IMR-90 (cell line): ENCODE measurements around the gene CADM4. TPM values are rescaled to one million over a fixed set of nuclear protein-coding genes. Genes with fewer than 3 reads are reported as not detected.

ENCODE experiments used
- ATAC-seq: fragments of 200-7000 bp; cut with Tn5 transposase; 2 replicates; pipeline ENCODE4 v1.9.1; 2020; ENCODE audit warnings: low read depth, mild to moderate bottlenecking, moderate library complexity
- BruUV-seq: library from RNA; stranded (reverse); fragments of 400-500 nt; replicated peaks from 2 replicates; lab custom pipeline; 2021; lab: Mats Ljungman, UMichigan
- CTCF ChIA-PET: fragments of 300-600 bp; formaldehyde crosslinking; extraction: SDS; loops from one replicate; lab custom pipeline; 2021; ENCODE audit warnings: antibody characterized with exemption; lab: Yijun Ruan, JAX
- POLR2A ChIA-PET: fragments of 300-600 bp; sonication (Branson Sonifier 250); formaldehyde crosslinking; loops from one replicate; lab custom pipeline; 2022; ENCODE audit warnings: antibody characterized with exemption; ENCODE audit not compliant: unreplicated experiment; lab: Charles Lee
- DNase-seq: peaks from one replicate; pipeline ENCODE4 v3.0.0; 2013
- H2AFZ ChIP-seq: replicated peaks from 2 replicates; pipeline ENCODE3; 2013; ENCODE audit warnings: low read length, mild to moderate bottlenecking; ENCODE audit not compliant: poor library complexity
- H2AK5ac ChIP-seq: 2 replicates; pipeline ENCODE4 v1.6.1; 2013; ENCODE audit warnings: low read depth, low read length, inconsistent platforms
- H2AK9ac ChIP-seq: replicated peaks from 2 replicates; pipeline ENCODE3; 2013; ENCODE audit warnings: mild to moderate bottlenecking, low read depth, low read length, moderate library complexity; ENCODE audit not compliant: poor library complexity
- H2BK120ac ChIP-seq: 2 replicates; pipeline ENCODE4 v1.6.1; 2013; ENCODE audit warnings: low read depth, low read length, inconsistent platforms
- H2BK15ac ChIP-seq: 3 replicates; pipeline ENCODE4 v1.6.1; 2013; ENCODE audit warnings: low read depth, low read length, inconsistent platforms
- H2BK20ac ChIP-seq: 2 replicates; pipeline ENCODE4 v1.6.1; 2013; ENCODE audit warnings: low read depth, mild to moderate bottlenecking, inconsistent platforms, low read length, moderate library complexity
- H2BK5ac ChIP-seq: 2 replicates; pipeline ENCODE4 v1.6.1; 2013; ENCODE audit warnings: mild to moderate bottlenecking, low read depth, low read length, inconsistent platforms; ENCODE audit not compliant: poor library complexity, severe bottlenecking
- H3K14ac ChIP-seq: replicated peaks from 2 replicates; pipeline ENCODE4 v1.6.1; 2013; ENCODE audit warnings: low read depth, low read length, inconsistent platforms
- H3K18ac ChIP-seq: 2 replicates; pipeline ENCODE4 v1.6.1; 2013; ENCODE audit warnings: low read depth, low read length, control low read depth
- H3K23ac ChIP-seq: 2 replicates; pipeline ENCODE4 v1.6.1; 2013; ENCODE audit warnings: low read depth, low read length, inconsistent platforms
- H3K27ac ChIP-seq: 2 replicates; pipeline ENCODE4 v1.5.1; 2013; ENCODE audit warnings: mild to moderate bottlenecking, control low read depth, low read length; ENCODE audit not compliant: insufficient read depth
- H3K27me3 ChIP-seq: 2 replicates; pipeline ENCODE4 v1.6.1; 2013; ENCODE audit warnings: low read length; ENCODE audit not compliant: control insufficient read depth, insufficient read depth
- H3K36me3 ChIP-seq: 2 replicates; pipeline ENCODE4 v1.6.1; 2013; ENCODE audit warnings: low read length, mixed read lengths; ENCODE audit not compliant: control insufficient read depth, insufficient read depth
- H3K4ac ChIP-seq: 2 replicates; pipeline ENCODE4 v1.6.1; 2013; ENCODE audit warnings: low read depth, low read length, inconsistent platforms
- H3K4me1 ChIP-seq: 2 replicates; pipeline ENCODE4 v1.6.1; 2013; ENCODE audit warnings: low read length, mixed read lengths; ENCODE audit not compliant: control insufficient read depth, insufficient read depth
- H3K4me2 ChIP-seq: 2 replicates; pipeline ENCODE4 v1.6.1; 2013; ENCODE audit warnings: low read depth, mild to moderate bottlenecking, control low read depth, low read length, moderate library complexity
- H3K4me3 ChIP-seq: 2 replicates; pipeline ENCODE4 v1.5.1; 2013; ENCODE audit warnings: low read depth, mild to moderate bottlenecking, control low read depth, low read length, moderate library complexity; ENCODE audit not compliant: insufficient read depth
- H3K56ac ChIP-seq: 2 replicates; pipeline ENCODE4 v1.6.1; 2013; ENCODE audit warnings: low read length, inconsistent platforms; ENCODE audit not compliant: insufficient read depth; ENCODE audit errors: extremely low read depth
- H3K79me1 ChIP-seq, 2 experiments: 2 replicates each; pipeline ENCODE4 v1.6.1; 2013; ENCODE audit warnings: low read length in 2 of 2, inconsistent platforms in 1 of 2, low read depth in 1 of 2
- H3K9ac ChIP-seq: 2 replicates; pipeline ENCODE4 v1.6.1; 2013; ENCODE audit warnings: low read depth, low read length, control low read depth
- H3K9me1 ChIP-seq: 2 replicates; pipeline ENCODE4 v1.6.1; 2013; ENCODE audit warnings: low read length, inconsistent platforms; ENCODE audit not compliant: insufficient read depth
- H3K9me3 ChIP-seq: 2 replicates; pipeline ENCODE4 v1.6.1; 2013; ENCODE audit warnings: low read length; ENCODE audit not compliant: control insufficient read depth, insufficient read depth
- H4K20me1 ChIP-seq: 2 replicates; pipeline ENCODE4 v1.6.1; 2013; ENCODE audit warnings: low read length, inconsistent platforms; ENCODE audit not compliant: insufficient read depth
- H4K5ac ChIP-seq: 2 replicates; pipeline ENCODE4 v1.6.1; 2013; ENCODE audit warnings: mild to moderate bottlenecking, low read depth, low read length, control low read depth
- H4K8ac ChIP-seq, 2 experiments: 2 replicates each; pipeline ENCODE4 v1.6.1; 2013; ENCODE audit warnings: low read depth in 2 of 2, low read length in 2 of 2, control low read depth in 1 of 2, inconsistent platforms in 1 of 2
- H4K91ac ChIP-seq: 2 replicates; pipeline ENCODE4 v1.6.1; 2013; ENCODE audit warnings: low read depth, low read length, inconsistent platforms; ENCODE audit not compliant: insufficient read depth
- CHD1 ChIP-seq: IDR thresholded peaks from 2 replicates; pipeline ENCODE4 v1.6.1; 2012; ENCODE audit warnings: low read depth, low read length, improper control_type of control experiment
- FOS ChIP-seq: fragments of 150-350 bp; IDR thresholded peaks from 2 replicates; pipeline ENCODE4 v1.6.1; 2016; ENCODE audit warnings: low read depth, low read length
- POLR2A ChIP-seq: IDR thresholded peaks from 2 replicates; pipeline ENCODE4 v1.6.1; 2012; ENCODE audit warnings: mild to moderate bottlenecking, low read depth, low read length
- RFX5 ChIP-seq: IDR thresholded peaks from 2 replicates; pipeline ENCODE4 v1.8.0; 2012; ENCODE audit warnings: low read depth, mild to moderate bottlenecking, low read length, moderate library complexity
- SMC3 ChIP-seq: fragments of 150-350 bp; IDR thresholded peaks from 2 replicates; pipeline ENCODE4 v1.6.1; 2016; ENCODE audit warnings: low read depth, mild to moderate bottlenecking, antibody characterized with exemption, low read length, moderate library complexity
- WGBS, 2 experiments: methylation state at CpG; one replicate each; pipeline versions ENCODE4 v1.1.5 to v1.1.7; 2013; ENCODE audit warnings: missing lambda C conversion rate in 2 of 2; ENCODE audit not compliant: insufficient read length in 1 of 2; ENCODE audit errors: extremely low coverage in 2 of 2; 5-methylcytosine and 5-hydroxymethylcytosine counted together
- dilution Hi-C: fragments of 300-500 bp; cut with HindIII; formaldehyde crosslinking; loops from one replicate; pipeline ENCODE4 v1.14.3; 2018; ENCODE audit warnings: low sequenced_read_pairs; ENCODE audit not compliant: unreplicated experiment
- in situ Hi-C: fragments of 300-500 bp; cut with MboI; formaldehyde crosslinking; loops from 3 replicates; pipeline ENCODE4 v1.14.3; 2019; ENCODE audit warnings: low sequenced_read_pairs, inconsistent platforms, mixed read lengths
- intact Hi-C: fragments of 100-400 bp; cut with micrococcal nuclease; formaldehyde crosslinking; loops from 2 replicates; pipeline ENCODE4 v1.10.0; 2022
- polyA plus RNA-seq, 3 experiments: library from polyadenylated mRNA; depleted of rRNA; stranded (reverse); fragments of >200 nt; gene quantifications; 2 replicates each; pipeline ENCODE4 v1.2.3, GENCODE V29; 2012; ENCODE audit warnings: low replicate concordance in 1 of 3
- total RNA-seq: library from RNA; depleted of rRNA; stranded (reverse); fragments of >200 nt; gene quantifications from 2 replicates; pipeline ENCODE4 v1.2.3, GENCODE V29; 2012
- TF ChIP-seq, protein P1 (sequence below): fragments of 150-350 bp; IDR thresholded peaks from 2 replicates; pipeline ENCODE4 v1.6.1; 2016; ENCODE audit warnings: low read depth, mild to moderate bottlenecking, low read length, moderate library complexity, borderline replicate concordance

Gene CADM4
- total and polyA plus RNA-seq, 2 of the 4 experiments (the other 2 are of a cell fraction) = 2.0 to 4.9 TPM

DNA sequence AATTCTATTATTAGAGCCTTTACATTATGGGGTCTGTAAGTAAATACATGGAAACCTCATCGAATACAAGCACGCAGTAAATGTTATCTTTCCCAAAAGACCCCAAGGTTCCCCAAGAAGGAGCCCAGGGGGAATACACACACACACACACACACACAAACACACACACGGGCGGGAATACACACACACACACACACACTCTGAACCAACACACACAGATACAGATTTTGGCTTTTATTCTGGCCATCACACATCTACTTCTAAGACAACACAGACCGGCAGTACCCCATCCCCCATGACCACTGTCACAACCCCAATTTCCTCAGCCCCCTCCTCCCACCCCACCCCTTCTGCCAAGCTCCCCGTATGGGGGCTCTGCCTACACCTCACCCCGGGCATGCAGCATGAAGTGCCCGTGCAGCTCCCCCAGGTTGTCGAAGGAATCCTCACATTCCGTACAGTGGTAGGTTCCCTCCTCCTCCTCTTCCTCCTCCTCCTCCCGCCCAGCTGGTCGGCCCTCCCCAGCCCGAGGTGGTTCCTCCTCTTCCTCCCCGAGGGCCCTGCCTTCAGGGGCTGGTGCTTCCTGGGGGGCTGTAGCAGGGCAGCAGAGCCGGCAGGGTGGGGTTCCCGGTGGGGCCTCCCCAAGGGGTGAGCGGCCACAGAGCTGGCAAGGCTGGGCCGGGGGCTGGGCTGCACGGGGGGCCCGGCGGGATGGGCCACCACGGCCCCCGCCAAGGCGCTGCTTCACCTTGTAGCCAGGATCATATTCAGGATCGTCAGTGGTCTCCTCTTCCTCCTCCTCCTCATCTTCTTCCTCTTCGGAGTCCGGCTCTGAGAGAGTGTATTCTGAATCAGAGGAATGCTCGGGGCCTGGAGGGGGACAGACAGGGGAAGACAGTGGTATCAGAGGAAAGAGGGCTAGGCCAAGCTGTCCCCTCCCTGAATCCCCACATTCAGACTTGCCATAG, 32.1 kb downstream of the CADM4 start:
- TF ChIP-seq RFX5 (no peak), CHD1 (no peak), POLR2A (no peak), FOS (no peak), SMC3 (no peak)
- TF ChIP-seq, protein P1, sequence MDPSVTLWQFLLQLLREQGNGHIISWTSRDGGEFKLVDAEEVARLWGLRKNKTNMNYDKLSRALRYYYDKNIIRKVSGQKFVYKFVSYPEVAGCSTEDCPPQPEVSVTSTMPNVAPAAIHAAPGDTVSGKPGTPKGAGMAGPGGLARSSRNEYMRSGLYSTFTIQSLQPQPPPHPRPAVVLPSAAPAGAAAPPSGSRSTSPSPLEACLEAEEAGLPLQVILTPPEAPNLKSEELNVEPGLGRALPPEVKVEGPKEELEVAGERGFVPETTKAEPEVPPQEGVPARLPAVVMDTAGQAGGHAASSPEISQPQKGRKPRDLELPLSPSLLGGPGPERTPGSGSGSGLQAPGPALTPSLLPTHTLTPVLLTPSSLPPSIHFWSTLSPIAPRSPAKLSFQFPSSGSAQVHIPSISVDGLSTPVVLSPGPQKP = no peak
- H3K4ac ChIP-seq = no peak overlapping the region
- in situ Hi-C loops (no loop called here), dilution Hi-C loops (no loop called here), intact Hi-C loops (no loop called here)
- peak overlapping the region; percentile 55 for H2AK9ac ChIP-seq
- DNase-seq (no peak), ATAC-seq (no peak)
- H3K27ac ChIP-seq = no peak overlapping the region
- no peak overlapping the region for H2BK120ac ChIP-seq
- H4K20me1 ChIP-seq = peaks cover 17% of the 10 kb centered on the region
- H3K9me1 ChIP-seq = peaks cover 9% of the 10 kb centered on the region
- WGBS, 2 experiments = 93% methylated on average over 7 of the region's 28 CpGs; no CpG with 5 or more reads in 1 of the 2 experiments
- no peaks in the 10 kb centered on the region for H3K4me1 ChIP-seq
- ChIA-PET POLR2A (no interaction called here), CTCF (no interaction called here)
- no peak overlapping the region for H3K56ac ChIP-seq
- no peak overlapping the region for H3K9ac ChIP-seq
- no peak overlapping the region for H3K4me2 ChIP-seq
- no peak overlapping the region for H2BK20ac ChIP-seq
- H3K27me3 ChIP-seq = no peaks in the 10 kb centered on the region
- peaks cover 22 to 46% of the 10 kb centered on the region in 2 experiments for H3K79me1 ChIP-seq
- no peak overlapping the region for H2BK5ac ChIP-seq
- H3K14ac ChIP-seq = no peak overlapping the region
- H2BK15ac ChIP-seq = no peak overlapping the region
- H2AK5ac ChIP-seq = no peak overlapping the region
- H2AFZ ChIP-seq = no peak overlapping the region
- no peaks in the 10 kb centered on the region for H3K9me3 ChIP-seq
- BruUV-seq = no TSS peak
- H4K5ac ChIP-seq = no peak overlapping the region
- H4K91ac ChIP-seq = no peak overlapping the region
- no peak overlapping the region for H3K18ac ChIP-seq
- peaks cover 23% of the 10 kb centered on the region for H3K36me3 ChIP-seq
- no peak overlapping the region for H3K4me3 ChIP-seq
- no peak overlapping the region for H4K8ac ChIP-seq
- H3K23ac ChIP-seq = no peak overlapping the region
